DMS79 (cell line): Measurements from ENCODE around the gene CSF2.
"Not testable (repeated sequence)": the region's sequence is repeated elsewhere in the genome, so short reads cannot be mapped to it uniquely, and the experiment has no call there.

Experiments
- DNase-seq: peaks from one replicate; lab custom pipeline; 2025; lab: John Stamatoyannopoulos, UW

CSF2 gene

GRCh38 chr5:132087176-132087575 lies 13.6 kb downstream of the CSF2 start:
- no peak for DNase-seq

GRCh38 chr5:132087661-132088060 lies 14.1 kb downstream of the CSF2 start:
- no peak for DNase-seq

DNA sequence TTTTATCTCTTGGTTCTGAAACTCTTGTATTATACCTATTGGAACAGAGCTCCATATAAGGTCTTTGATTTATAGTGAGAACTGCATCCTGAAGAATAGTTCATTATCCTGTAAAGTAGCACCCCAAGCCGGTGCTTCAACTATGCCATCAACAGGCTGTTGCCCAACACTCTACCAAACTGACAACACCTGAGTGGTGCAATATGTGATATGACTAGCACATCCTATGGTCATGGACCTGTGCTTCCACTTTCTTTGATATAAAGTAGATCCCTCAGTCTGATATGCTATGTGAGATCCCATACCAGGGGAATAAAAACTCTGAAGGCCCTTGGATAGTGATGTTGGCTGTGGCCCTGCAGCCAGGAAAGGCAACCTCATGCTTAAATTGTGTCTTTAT lies 15.8 kb downstream of the CSF2 start:
- no peak for DNase-seq

GRCh38 chr5:132090107-132090506 lies 16.5 kb downstream of the CSF2 start:
- no peak for DNase-seq

DNA sequence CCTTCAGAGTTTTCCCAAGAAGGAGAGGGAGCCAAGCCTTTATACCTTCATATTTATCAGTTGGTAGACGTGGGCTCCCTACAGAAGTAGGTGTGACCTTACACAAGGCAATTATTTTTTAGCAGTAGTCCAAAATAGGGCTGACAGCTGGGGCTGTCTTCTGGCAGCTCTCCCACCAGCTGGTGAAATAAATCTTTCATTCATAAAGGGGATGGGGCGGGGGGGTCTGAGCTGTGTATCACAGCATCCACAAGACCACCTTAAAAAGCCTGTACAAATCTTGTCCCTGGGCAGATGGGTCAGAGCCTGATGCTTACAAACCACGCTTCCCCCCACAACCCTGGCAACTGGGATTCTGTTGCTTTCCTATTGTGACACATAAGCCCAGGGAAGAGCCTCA lies 19.7 kb downstream of the CSF2 start:
- DNase-seq = no peak

- no peak for DNase-seq
Observed at GRCh38 chr5:132094393-132095076, 20.9 kb downstream of the CSF2 start.

GRCh38 chr5:132095077-132095410 lies 21.5 kb downstream of the CSF2 start:
- DNase-seq = no peak

GRCh38 chr5:132095424-132095972 lies 21.9 kb downstream of the CSF2 start:
- no peak for DNase-seq

DNA sequence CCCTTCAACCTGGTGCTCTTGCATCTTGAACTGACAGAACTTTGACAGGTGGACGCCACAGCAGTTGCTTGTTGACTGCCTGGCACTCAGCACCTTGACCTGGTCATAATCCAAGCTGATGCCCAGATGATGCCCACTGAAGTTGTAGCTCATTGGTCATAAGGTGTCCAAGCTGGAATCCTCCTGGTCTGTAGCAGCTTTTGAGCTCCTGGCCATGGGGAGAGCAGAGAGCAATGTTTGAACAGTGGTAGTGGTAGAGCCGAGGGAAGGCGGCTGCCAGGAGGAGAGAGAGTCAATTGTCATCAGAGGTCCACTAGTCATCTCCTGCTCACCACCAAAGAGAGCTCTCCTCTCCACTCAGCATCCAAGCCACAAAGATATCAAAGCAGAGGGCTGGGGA lies 23.3 kb downstream of the CSF2 start:
- DNase-seq = no peak

DNA sequence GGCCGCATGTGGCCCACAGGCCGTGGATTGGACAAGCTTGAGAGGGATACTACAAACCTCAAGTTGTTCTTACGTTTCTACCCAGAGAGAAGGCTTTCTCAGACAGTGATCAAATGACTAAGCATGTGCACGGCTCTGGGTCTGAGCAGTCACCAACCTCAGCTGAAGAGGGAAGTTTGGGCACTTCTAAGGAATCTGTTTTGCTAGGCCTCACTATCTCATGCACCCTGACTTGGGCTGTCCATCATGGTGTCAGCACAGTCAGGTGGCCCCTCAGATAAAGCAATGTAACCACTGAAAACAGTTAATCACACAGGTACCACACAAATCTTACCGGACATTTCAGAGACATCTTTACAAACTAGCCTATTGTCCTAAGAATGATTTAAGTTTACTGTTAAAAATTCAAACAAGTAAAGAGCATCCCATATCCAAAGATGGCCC lies 24.6 kb downstream of the CSF2 start:
- no peak for DNase-seq

- no peak for DNase-seq
Observed at GRCh38 chr5:132098621-132099020, 25.0 kb downstream of the CSF2 start.

DNA sequence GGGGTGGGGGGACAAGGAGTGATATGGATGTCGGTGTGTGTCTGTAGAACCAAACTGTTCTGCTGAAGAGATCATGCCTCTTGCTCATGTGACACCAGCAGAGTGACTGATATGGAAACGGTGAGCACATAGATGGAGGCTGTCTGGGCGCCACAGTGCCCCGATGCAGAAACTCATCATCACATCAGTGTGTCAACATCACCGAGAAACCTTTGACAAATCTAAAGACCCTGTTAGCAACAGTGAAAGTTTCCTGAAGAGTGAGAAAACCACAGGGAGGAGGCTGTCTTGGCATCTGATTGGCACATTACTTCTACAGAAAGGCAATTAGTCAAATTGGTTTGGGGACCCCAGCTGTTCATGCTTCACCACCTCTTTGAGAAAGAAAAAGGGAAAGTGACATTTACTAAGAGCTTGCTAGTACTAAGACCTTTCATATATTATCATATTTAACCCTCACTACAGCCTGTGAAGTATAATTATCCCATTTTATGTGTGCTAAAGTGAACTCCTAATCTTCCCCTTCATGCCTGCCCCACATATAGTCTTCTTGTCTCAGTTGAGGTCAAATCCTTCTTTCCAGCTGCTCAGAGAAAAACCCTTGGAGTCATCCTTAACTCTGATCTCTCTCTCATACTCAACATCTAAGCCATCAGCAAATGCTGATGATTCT lies 25.6 kb downstream of the CSF2 start:
- no peak for DNase-seq

GRCh38 chr5:132099905-132100304 lies 26.3 kb downstream of the CSF2 start:
- DNase-seq = no peak

- DNase-seq = no peak
Observed at GRCh38 chr5:132100672-132101261, 27.2 kb downstream of the CSF2 start.

GRCh38 chr5:132101385-132101880 lies 27.8 kb downstream of the CSF2 start:
- DNase-seq = no peak

DNA sequence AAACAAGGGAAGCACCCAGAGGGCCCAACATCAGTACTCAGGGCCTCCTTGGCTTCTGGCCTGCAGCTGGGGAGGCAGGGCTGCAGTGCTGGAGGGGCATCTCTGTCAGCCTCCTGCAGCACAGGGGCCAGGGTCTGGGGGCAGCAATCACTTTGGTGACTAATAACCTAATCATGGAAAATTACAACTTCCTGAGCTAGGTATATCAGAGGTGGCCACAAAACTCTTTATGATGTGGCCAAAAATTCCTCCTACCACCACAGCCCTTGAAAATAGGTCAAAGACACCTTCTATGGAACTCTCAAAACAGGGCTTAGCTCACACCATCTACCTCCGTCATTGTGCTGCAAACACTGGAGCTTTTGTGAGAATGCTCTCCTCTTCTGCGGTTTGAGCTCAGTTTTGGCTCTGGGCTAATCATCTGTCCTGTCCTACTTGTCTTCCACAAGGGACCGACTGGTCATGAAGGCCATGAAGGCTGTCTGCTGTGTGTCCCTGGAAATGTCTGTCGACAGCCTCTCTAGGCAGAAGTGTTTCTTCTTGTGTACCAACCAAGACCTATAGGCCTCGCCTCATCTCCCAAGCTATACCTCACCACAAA lies 28.6 kb downstream of the CSF2 start:
- no peak for DNase-seq

- no peak for DNase-seq
Observed at GRCh38 chr5:132102944-132103331, 29.3 kb downstream of the CSF2 start.

DNA sequence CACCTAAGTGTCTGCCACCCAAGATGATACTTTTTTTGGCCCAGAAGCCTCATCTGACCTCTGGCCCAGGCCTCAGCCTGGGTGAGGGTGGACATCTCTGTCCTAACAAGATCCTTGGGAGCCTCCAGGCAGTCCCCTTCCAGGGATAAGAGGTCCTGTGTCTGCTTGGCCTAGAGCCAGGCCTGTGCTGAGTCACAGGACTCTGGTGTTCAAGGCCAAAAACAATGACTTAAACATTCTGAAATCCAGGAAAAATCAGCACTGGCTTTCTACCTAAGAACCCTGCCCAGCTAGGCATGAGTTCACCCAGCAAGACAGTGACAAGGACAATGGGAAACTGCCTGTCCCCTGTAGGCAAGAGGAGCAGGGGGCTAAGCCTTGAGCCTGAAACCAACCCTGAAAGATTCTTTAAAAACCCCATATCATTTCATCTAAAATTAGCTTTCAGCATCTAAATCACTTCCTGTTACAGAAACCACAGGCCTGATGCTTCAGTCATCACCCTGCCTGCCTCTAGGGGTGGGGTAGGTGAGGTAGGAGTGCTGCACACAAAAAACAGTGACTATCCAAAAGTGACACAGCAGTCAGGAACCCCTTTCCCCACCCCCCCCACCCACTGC lies 29.9 kb downstream of the CSF2 start:
- no peak for DNase-seq

DNA sequence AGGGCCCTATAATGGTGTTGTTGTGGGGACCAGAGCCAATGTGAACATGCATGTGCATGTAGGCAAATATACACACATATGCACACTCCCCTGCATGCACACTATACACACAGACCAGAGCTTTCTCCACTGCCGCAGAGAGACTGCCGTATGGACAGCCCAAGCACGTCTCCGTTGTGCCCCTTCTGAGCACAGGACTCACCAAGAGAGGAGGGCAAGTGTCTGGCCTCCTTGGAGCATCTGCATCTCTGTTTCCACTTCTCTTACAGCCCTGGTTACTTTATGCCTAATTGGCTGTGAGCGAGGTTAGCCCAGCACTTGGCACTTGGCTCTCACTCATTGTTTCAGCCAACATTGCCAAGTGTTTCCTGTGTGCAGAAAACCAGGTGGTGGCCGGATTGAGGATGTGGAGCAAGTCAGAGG lies 30.4 kb downstream of the CSF2 start:
- DNase-seq = peak; percentile 5

DNA sequence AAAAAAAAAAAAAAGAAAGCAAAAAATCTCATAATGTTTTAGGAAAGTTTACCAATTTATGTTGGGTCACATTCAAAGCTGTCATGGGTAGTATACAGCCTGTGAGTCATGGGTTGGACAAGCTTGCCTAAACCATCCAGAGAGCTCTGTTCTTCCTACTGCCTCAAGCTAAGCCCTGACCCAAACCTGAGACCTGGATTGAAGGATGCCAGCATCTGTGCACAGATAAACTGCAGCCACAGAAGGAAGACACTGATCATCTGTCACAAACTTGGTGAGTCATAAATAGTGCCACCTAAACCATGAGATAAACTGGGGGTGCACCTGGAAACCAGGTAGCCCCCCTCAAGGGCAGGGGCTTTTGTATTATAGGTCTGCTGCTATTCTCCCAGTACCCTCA lies 31.0 kb downstream of the CSF2 start:
- no peak for DNase-seq

DNA sequence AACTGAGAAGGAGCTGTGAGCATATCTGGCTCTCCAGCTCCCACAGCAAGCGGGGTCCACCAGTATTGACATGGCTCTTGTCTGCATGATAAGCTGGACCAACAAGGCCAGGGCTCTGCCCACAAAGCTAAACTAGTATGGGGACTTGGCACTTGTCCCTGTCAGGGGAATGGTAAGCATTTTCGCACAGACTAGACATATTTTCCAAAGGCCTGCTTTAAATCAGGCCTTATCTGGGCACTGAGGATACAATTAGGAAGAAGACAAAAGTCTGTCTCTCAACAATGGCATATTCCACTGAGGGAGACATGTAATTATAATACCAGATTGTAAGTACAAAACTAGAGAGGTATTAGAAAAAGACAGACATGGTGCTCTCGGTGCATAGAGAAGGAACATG lies 32.1 kb downstream of the CSF2 start:
- DNase-seq = no peak

DNA sequence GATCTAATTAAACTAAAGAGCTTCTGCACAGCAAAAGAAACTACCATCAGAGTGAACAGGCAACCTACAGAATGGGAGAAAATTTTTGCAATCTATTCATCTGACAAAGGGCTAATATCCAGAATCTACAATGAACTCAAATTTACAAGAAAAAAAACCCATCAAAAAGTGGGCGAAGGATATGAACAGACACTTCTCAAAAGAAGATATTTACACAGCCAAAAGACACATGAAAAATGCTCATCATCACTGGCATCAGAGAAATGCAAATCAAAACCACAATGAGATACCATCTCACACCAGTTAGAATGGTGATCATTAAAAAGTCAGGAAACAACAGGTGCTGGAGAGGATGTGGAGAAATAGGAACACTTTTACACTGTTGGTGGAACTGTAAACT lies 34.9 kb downstream of the CSF2 start:
- DNase-seq = not testable (repeated sequence)
